GM18858 (cell line): ENCODE data around the gene CXCR5.
"Not testable (repeated sequence)": the region's sequence is repeated elsewhere in the genome, so short reads cannot be mapped to it uniquely, and the experiment has no call there.

Source experiments
- ATAC-seq: cut with Tn5 transposase; IDR thresholded peaks from one replicate; pipeline ENCODE4 v1.9.1; 2021; ENCODE audit not compliant: unreplicated experiment

The CXCR5 gene, protein sequence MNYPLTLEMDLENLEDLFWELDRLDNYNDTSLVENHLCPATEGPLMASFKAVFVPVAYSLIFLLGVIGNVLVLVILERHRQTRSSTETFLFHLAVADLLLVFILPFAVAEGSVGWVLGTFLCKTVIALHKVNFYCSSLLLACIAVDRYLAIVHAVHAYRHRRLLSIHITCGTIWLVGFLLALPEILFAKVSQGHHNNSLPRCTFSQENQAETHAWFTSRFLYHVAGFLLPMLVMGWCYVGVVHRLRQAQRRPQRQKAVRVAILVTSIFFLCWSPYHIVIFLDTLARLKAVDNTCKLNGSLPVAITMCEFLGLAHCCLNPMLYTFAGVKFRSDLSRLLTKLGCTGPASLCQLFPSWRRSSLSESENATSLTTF

GRCh38 chr11:118883368-118884071, at the start of gene CXCR5:
Gene CXCR5, plus strand, starts transcription at chr11:118883892. Its CDS starts 50 bp downstream, at chr11:118883942.
- peak; percentile 66 for ATAC-seq

GRCh38 chr11:118834427-118835028, 49.2 kb upstream of the CXCR5 start:
- no peak for ATAC-seq

- no peak for ATAC-seq
Observed at GRCh38 chr11:118837868-118838267, 45.8 kb upstream of the CXCR5 start.

DNA sequence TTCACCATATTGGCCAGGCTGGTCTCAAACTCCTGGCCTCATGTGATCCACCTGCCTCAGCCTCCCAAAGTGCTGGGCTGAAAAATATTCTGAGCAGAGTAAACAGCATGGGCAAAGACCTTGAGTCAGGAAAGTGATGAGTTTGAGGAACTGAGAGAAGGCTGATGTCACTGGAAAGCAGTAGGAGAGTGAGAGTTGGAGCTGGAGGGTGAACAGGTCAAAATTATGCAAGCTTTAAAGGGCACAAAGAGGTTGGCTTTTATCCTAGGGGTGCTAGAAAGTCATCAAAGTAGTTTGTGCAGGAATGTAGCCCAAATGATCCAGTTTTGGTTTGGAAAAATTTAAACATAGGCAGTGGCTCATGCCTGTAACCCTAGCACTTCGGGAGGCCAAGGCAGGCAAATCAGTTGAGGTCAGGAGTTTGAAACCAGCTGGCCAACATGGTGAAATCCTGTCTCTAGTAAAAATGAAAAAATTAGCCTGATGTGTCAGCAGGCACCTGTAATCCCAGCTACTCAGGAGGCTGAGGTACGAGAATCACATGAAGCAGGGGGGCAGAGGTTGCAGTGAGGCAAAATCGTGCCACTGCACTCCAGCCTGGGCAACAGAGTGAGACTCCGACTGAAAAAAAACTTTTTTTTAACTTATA, 44.7 kb upstream of the CXCR5 start:
- peak; percentile 69 for ATAC-seq

DNA sequence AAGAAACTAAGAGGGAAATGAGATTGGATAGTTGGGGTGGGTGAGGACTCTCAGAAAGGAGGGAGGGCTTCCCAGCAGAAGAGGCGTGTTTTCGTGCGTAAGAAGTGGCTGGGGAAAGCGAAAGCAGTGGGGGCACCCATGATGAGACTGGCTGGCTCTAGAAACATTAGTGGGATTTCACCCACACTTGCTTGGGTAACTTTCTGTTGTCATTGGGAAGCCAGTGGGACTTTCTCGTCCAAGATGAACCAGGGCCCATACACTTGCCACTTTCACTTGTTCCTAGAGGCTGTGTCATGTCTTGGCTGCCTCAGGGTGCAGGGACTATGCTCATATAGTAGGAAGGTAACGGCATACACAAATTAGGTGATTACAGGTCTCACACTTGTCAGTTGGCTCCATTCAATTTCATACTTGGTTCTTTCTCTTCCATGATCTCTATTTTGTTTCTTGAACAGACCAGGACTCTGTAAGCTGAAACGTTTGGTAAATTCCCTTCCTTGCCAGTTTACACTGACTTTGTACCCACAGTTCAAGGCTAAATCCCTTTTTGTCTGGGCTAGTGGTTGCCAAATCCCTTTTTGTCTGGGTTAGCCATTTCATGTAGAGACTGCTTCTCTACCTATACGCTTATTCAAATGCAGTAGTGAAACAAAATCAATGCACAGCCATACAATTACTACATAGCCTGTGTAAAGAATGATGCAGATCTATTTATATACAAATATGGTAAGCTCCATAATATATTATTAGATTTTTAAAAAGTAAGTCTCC, 42.0 kb upstream of the CXCR5 start:
- ATAC-seq: no peak

DNA sequence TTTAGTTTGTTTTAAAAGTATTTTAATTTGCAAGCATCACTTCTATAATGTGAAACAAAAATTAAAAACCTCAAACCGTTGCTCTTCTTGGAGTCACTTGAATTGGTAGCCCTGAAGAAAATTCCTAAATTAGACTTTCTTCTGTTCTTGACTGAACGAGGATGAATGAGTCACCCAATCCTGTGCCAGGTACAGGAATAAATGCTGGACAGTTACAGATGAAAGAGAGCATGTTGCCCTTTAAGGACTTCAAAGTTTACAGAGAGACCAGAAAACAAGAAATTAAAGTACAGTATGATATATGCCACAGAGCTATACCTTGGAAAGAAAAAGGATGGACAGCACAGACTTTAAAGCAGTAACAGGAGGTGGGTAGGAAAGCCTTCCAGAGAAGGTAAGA, 41.3 kb upstream of the CXCR5 start:
- no peak for ATAC-seq

GRCh38 chr11:118842843-118843242, 40.8 kb upstream of the CXCR5 start:
- ATAC-seq: not testable (repeated sequence)

- ATAC-seq: no peak
Observed at GRCh38 chr11:118843565-118843964, 40.1 kb upstream of the CXCR5 start.

GRCh38 chr11:118845369-118845768, 38.3 kb upstream of the CXCR5 start:
- no peak for ATAC-seq

GRCh38 chr11:118846181-118846935, 37.3 kb upstream of the CXCR5 start:
- ATAC-seq: no peak

GRCh38 chr11:118849825-118850224, 33.9 kb upstream of the CXCR5 start:
- ATAC-seq: no peak

DNA sequence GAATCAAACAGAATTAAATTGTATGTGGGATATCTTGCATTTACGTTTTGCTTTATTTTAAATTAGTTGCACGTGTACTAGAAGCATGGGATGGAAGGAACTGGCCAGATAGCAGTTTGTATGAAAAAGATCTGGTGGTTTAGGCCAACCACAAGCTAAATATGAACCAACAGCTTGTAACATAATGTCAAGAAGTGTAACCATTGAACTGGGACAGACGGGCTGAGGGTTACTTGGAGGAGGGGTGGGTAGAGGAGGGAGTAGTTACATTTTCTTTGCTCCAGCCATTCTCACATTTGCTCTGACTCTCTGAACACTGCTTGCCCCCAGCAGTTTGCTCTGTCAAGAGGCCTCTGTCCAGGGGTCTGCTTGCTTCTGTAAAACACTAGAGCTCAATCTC, 31.7 kb upstream of the CXCR5 start:
- no peak for ATAC-seq

DNA sequence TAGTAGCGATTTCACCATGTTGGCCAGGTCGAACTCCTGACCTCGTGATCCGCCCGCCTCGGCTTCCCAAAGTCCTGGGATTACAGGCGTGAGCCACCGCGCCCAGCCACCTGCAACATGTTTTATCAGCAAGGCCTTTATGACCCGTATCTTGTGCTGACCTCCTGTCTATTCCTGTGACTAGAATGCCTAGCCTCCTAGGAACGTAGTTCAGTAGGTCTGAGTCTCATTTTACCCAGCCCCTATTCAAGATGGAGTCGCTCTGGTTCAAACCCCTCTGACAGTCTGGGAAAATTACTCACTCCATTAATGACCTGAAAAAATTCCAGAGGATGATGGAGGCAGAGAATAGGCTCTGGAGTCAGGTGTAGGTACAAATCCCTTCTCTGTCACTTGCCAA, 30.0 kb upstream of the CXCR5 start:
- ATAC-seq: no peak

GRCh38 chr11:118856314-118856713, 27.4 kb upstream of the CXCR5 start:
- ATAC-seq: no peak

- no peak for ATAC-seq
Observed at GRCh38 chr11:118857385-118857784, 26.3 kb upstream of the CXCR5 start.

DNA sequence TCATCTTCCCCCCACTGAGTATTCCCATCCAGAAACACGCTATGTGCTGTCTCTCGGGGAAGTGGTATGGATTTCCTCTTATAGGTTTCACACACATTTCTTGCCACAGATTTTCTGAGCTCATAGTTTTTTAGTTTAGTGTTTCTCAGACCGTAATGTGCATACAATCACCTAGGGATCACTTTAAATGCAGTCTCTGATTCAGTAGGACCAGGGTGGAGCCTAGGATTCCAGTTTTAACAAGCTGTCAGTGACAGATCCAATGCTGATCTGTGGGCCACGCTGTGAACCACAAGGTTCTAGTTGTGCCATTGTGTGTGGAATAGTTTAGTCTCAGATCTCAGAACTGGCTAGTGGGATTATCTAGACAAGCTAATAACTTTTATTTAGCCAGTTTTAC, 23.7 kb upstream of the CXCR5 start:
- ATAC-seq: no peak

GRCh38 chr11:118868659-118869058, 15.0 kb upstream of the CXCR5 start:
- no peak for ATAC-seq

DNA sequence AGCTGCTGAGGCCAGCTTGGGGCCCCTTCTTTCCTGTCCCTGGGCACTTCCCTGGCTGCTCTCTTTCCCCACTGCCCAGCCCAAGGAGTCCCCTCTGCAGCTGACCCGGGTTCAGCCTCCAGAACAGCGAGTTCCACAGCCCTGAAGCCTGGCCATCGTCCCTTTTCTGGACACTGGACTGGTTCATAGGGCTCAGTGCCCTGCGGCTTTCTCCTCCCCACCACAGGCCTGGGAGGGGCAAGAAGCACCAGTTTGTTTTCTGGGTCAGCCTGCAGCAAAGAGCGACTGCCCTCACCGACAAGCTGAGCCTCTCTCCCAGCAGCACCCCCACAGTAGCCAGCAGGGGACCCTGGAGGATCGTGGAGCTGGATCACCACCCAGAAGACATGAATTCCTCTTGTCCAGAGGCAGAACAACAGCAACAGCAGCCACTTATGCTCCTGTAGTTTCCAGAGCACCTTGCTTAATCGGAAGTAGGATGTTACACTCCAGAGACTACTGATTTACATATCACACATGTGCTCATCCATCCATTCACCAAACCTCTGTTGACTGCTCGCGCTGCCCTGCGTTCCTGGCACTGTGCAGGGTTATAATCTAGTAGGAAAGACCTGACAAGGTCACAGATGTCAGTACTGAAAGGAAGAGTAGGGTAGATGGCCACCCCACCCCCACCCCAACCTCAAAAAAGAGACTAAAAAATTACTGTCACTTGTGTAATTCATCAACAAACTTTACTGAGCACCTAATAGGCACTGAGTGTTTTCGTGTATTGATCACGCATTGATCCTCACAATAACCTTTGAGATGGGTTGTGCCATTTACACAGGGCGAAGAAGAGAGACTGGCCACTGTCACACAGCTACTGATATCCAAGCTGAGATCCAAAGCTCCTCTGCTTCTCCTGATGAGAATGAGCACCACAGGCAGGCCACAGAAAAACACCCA, 13.0 kb upstream of the CXCR5 start:
- ATAC-seq: peak; percentile 74

DNA sequence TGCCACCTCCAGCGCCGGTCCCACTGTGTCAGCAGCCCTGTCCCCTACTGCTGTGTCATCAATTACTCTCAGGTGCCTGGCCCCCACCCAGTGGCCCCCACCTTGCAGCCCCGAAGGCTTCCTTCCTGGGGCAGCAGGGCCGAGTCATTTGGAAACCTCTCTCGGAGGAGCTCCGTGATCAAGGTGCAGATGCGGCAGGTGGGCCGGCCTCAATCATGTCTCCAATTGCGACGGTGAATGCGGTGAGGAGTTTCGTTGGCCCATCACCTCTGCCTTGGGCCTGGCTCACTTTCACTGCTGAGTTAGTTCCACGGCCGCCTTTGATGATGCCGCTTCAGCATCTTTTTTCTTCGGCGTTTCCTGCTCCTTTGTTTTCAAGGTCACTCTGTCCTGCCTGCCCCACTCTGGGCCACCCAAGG, 11.3 kb upstream of the CXCR5 start:
- ATAC-seq: no peak
